HG02798 (cell line): ENCODE measurements around the gene ITGA1.
"Not testable (repeated sequence)": the region's sequence is repeated elsewhere in the genome, so short reads cannot be mapped to it uniquely, and the experiment has no call there.

ENCODE experiments used
- ATAC-seq: cut with Tn5 transposase; IDR thresholded peaks from one replicate; pipeline ENCODE4 v1.9.1; 2021; ENCODE audit warnings: mild to moderate bottlenecking; ENCODE audit not compliant: unreplicated experiment, poor library complexity

ITGA1 gene

GRCh38 chr5:52856564-52856963 is 68.8 kb downstream of the ITGA1 start:
- ATAC-seq = peak; percentile 72

DNA sequence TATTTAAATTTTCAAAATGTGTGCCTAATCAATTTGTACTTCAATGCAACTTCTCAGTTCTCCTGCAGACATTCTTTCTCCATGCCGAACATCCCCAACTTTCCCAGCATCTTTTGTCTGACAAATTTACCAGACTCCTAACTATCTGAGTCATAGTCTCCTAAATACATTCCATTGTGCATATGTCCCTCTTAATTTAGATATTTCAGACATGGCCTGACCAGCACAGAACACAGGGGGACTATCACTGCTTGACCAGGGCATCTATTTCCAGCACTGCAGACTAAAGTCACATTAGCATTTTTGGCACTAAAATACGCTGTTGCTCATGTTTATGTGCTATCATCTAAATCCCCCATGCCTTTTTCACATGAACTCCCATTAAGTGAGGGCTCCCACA is 71.9 kb downstream of the ITGA1 start:
- ATAC-seq = no peak

- ATAC-seq = no peak
Measured at GRCh38 chr5:52861368-52861767, 73.7 kb downstream of the ITGA1 start.

DNA sequence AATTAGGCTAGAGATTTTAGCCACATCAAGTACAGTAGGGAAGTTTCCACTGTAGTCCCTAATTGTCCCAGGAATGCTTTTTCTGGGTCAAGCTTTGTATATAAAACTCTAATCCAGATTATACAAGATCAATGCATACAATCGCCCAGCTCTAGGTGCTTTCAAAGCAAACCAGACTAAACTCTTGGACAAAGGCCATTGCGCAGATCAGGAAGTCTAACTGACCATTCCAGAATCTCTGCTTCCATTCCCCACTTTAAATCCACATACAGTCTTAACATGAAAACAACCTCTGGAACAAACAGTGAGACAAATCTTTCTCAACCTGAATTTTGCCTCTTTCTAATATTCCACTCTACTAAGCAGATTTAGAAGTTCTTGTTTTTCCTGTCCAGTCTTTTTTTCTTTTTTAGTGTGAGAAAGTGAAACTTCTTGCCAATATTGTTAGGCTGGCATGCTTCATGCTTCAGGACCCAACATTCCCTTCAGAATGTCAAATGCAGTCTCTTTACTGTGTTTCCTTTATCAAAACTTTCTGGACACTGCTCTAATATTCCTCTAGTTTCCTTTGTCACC is 76.1 kb downstream of the ITGA1 start:
- no peak for ATAC-seq

DNA sequence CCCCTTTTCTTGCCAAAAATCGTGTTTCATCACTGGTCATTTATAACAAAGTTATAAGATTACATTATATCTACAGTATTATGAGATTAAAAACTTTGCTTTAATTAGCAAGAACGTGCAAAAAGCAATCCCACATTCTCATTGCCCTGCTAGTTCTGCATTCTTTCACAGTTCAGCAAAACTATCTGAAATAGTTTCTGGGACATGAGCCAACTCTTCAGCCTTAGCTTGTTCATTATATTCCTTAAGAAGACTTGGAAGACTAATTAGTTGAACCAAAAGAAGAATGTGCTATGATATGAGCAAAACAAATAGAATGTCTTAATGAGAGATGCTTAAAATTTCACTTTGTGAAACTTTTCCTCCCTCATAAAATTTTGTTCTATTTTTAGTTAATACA is 76.7 kb downstream of the ITGA1 start:
- no peak for ATAC-seq

DNA sequence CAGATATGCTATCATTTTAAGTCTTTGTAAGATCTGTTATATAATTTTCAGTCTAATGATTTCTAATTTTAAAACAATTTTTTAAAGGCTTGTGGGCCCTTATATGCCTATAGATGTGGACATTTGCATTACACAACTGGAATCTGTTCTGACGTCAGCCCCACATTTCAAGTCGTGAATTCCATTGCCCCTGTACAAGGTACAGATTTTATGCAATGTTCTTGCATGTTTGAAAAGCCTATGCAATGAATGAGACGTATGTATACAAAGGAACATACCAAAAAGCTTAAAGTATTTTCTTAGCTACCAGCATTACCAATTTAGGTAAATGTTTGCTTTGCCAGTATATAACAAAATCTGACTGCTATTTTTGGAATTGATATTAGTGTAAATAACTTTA is 77.2 kb downstream of the ITGA1 start:
- no peak for ATAC-seq

DNA sequence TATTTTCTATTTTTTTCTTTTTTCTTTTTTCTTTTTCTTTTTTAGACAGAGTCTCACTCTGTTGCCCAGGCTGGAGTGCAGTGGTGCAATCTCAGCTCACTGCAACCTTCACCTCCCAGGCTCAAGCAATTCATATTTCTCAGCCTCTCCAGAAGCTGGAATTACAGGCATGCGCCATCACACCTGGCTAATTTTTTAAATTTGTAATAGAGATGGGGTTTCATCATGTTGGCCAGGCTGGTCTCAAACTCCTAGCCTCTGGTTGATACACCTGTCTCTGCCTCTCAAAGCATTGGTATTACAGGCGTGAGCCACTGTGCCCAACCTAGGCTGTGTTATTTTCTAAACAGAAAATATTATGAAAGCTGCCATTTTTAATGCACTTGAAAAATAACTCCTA is 78.3 kb downstream of the ITGA1 start:
- ATAC-seq = not testable (repeated sequence)

DNA sequence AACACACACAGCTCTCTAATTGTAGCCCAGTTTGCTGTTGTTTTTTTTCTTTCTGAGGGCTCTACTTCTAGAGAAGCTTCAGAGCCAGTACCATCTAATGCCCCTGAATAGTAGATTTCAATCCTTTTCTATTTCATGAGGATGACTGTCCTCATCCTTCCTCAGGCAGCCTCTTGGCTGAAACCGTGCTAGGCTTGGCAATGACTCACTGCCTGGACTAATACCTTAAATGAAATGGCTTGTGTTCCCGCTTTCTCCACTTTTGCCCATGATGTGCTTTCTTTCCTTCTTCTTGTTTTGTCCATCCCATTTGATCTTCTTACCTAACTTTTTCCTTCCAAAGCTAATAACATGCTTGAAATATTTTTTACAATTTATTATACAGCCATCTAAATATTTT is 80.1 kb downstream of the ITGA1 start:
- no peak for ATAC-seq

DNA sequence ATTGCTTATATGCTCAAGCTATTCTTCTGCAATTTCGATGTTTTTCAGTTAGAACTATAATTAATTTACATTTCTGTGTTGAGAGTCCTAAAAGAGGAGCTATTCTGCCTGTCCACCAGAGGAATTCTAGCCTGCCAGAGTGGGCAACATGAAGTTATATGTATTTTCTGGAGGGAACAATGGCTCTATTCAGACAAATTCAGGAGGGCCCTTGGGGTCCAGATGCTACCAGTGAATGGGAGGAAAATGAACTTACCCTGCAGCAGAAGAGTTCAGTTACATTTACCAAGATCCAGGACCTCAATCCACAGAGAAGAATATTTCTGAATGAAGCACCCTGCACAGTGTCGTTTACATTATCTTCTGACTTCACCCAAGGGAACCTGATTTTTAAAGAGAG is 80.7 kb downstream of the ITGA1 start:
- no peak for ATAC-seq

GRCh38 chr5:52869391-52869790 is 81.7 kb downstream of the ITGA1 start:
- no peak for ATAC-seq

DNA sequence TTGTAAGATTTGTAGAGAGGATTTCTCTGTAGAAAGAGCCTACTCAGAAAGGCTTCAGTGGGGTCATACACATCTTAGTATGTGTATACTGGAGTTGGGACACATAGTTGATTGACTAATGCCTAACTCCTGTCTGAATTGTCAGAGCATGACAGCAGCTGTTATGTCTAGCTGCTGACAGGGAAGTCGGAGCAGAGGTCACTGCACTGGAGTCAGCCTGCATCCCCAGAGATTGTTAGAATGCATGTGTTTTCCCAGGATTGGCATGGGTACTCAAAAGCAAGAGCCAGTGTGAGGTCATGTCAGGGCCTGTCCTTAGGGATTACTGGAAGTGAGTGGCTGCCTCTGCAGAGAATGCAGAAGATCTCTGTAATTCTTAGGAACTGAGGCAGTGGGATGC is 82.7 kb downstream of the ITGA1 start:
- ATAC-seq = no peak

GRCh38 chr5:52875827-52876226 is 88.1 kb downstream of the ITGA1 start:
- ATAC-seq = no peak

- no peak for ATAC-seq
Measured at GRCh38 chr5:52876456-52876855, 88.7 kb downstream of the ITGA1 start.

DNA sequence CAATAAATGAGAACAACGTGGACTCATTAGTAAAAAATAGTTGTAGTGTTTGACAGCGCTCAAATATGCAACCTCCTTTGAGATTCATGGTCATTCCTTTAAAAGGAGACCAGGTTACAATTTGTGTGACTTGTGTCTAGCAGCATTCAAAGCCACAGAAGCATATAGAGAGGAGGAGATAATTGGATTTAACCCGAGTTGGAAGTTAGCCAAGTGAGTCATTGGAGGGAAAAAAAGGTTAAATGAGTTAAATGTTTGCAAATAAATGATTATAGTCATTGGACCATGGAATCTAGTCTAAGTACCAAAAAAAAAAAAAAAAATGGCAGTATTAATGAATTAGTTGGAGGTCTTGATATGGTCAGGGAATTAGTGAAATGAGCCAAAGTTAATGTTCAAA is 90.9 kb downstream of the ITGA1 start:
- no peak for ATAC-seq

DNA sequence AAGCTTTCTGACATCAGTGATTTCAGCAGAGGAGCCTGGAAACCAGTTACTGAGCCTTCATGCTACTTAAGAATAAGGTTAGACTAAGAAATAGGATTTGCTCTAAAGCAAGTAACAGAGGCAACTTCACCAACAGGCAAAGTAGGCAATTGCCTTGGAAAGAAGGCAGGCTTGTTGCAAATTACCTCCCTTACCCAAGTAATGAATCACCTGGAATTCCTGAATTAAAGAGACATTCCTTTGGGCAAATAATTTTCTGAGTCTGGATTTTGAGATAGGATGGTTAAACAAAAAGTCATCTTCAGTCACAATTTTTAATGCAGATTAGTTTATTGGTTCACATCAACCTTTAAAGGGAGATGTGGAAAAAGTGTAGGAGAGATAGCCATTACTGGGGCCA is 92.8 kb downstream of the ITGA1 start:
- no peak for ATAC-seq

GRCh38 chr5:52881468-52881867 is 93.8 kb downstream of the ITGA1 start:
- ATAC-seq = no peak

DNA sequence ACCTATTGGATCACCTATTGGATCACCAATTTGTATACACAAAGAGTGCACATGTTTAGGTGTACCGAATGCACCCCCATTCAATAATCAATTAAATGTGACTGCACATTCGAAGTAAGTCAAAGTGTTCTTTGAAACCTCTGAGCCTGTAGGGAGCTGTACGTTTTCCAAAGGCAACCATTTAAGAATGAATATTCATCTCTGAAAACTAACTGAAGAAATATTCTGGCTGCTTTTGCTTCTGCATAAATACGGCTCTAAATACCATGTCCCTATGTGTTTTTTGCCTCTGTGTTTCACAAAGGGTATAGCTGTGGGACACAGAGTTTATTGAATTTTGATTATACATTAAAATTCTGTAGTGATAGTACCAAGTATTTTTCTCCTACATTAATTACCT is 95.4 kb downstream of the ITGA1 start:
- no peak for ATAC-seq

DNA sequence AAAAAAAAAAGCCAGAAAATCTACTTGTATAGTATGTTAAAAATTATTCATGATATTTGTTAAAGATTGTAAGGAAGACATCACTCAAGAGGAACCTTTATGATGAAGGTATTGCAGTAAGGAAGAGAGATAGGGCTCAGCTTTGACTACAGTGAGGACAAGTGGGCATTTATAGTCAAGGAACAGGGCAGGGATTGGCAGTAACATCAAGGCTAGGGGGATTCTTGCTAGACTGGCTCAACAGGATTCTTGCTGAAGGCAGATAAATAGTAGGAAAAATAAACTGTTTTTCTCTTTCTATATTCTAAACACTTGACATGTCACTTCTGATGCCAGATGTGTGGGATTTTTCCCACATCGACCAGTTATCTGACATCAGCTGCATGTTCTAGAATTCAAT is 96.7 kb downstream of the ITGA1 start:
- no peak for ATAC-seq

DNA sequence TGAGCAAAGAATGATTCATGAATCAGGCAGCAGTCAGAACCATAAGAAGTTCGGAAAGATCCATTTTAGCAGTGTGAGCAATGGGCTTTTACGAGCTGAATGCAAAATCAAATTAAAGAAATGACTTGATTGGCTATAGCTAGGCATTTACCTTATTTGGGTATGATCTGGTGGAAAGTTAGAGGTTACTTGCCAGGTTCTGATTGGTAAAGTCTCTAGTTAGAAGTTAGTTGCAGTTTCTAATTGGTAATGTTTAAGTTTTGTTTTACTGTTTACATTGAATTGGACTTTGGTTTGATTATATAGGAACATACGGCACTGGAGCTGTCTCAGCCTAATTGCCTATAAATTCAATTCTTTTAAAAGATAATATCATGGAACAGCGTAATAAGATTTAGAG is 97.9 kb downstream of the ITGA1 start:
- no peak for ATAC-seq

GRCh38 chr5:52886206-52886605 is 98.5 kb downstream of the ITGA1 start:
- ATAC-seq = no peak

- ATAC-seq = no peak
Measured at GRCh38 chr5:52887066-52887465, 99.3 kb downstream of the ITGA1 start.

- ATAC-seq = no peak
Measured at GRCh38 chr5:52888363-52888762, 100.6 kb downstream of the ITGA1 start.

DNA sequence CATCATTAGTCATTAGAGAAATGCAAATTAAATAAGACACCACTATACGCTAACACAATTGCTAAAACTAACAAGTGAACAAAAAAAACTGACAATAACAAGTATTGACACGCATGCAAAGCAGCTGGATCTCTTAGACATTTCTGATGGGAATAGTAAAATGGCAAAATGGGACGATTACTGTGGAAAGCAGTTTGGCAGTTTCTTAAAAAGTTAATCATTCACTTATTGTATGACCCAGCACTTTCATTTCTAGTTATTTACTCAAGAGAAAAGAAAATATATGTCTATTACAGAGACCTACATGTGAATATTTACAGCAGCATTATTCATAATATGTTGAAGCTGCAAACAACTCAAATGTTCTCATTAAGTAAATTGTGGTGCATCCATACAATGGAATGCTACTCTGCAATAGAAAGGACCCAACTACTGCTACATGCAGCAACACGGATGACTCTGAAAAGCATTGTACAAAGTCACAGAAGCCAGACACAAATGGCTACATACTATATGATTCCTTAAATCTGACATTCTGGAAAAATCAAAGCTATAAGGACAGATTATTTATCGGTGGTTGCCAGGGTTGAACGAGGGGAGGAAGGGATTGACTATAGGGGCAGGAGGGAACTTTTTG is 104.6 kb downstream of the ITGA1 start:
- no peak for ATAC-seq
